Endothelial cell (in vitro differentiated cells): Measurements from ENCODE around the gene GPR137C. TPM values are rescaled to one million over a fixed set of nuclear protein-coding genes. Genes with fewer than 3 reads are reported as not detected.

ENCODE experiments used
- DNase-seq: peaks from one replicate; pipeline ENCODE4 v3.0.0; 2021; ENCODE audit warnings: low spot score
- H3K27ac Mint-ChIP-seq: one replicate; pipeline ENCODE4 v1.8.0; 2021; ENCODE audit warnings: mixed read lengths, inconsistent platforms; ENCODE audit not compliant: unreplicated experiment
- H3K27me3 Mint-ChIP-seq: one replicate; pipeline ENCODE4 v1.8.0; 2021; ENCODE audit warnings: mild to moderate bottlenecking, moderate library complexity, mixed read lengths, inconsistent platforms; ENCODE audit not compliant: unreplicated experiment
- H3K36me3 Mint-ChIP-seq: one replicate; pipeline ENCODE4 v1.8.0; 2021; ENCODE audit warnings: mild to moderate bottlenecking, low read depth, mixed read lengths, inconsistent platforms; ENCODE audit not compliant: unreplicated experiment
- H3K4me1 Mint-ChIP-seq: one replicate; pipeline ENCODE4 v1.8.0; 2021; ENCODE audit warnings: mild to moderate bottlenecking, mixed read lengths, inconsistent platforms; ENCODE audit not compliant: unreplicated experiment
- H3K4me3 Mint-ChIP-seq: one replicate; pipeline ENCODE4 v1.8.0; 2021; ENCODE audit warnings: mild to moderate bottlenecking, mixed read lengths, inconsistent platforms; ENCODE audit not compliant: unreplicated experiment
- H3K9me3 Mint-ChIP-seq: one replicate; pipeline ENCODE4 v1.8.0; 2021; ENCODE audit warnings: mixed read lengths, inconsistent platforms; ENCODE audit not compliant: unreplicated experiment
- total RNA-seq: library from RNA; stranded (reverse); fragmentation: NEBNext Ultra II Directional; extraction: Animal tissue kit (Norgen Biotek cat#: 25700); gene quantifications from one replicate; pipeline ENCODE4 v1.2.1, GENCODE V29; 2021; ENCODE audit not compliant: unreplicated experiment
- TF ChIP-seq, protein P1 (sequence below): fragments of 200-600 bp; sonication (generic); IDR thresholded peaks from one replicate; pipeline ENCODE4 v1.5.0; 2021; ENCODE audit warnings: antibody characterized with exemption; ENCODE audit not compliant: unreplicated experiment

Gene GPR137C
- total RNA-seq, 1 donor from 2014 or later = 3.3 TPM

DNA sequence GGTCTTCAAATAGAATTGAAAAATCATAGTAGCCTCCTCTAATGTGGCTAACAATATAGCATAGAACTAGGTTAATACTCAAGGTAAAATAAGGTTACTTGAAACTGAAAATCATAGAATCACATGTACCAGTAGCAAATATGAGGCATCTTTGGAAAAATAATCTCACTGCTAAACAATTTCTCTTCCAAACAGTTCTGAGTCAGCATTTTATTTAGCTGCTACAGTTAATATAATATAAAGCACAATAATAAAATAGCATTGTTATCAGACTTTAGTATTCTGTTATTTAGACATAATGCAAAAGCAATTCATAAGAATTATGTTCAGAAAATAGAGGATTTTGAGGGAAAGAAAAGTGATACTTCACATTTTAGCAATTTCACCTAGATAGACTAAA, 107.7 kb downstream of the GPR137C start:
- H3K9me3 Mint-ChIP-seq = no peaks in the 10 kb centered on the region
- H3K36me3 Mint-ChIP-seq = no peaks in the 10 kb centered on the region
- no peak for DNase-seq
- H3K27me3 Mint-ChIP-seq = no peaks in the 10 kb centered on the region
- no peak overlapping the region for H3K27ac Mint-ChIP-seq
- no peak overlapping the region for H3K4me3 Mint-ChIP-seq
- TF ChIP-seq, protein P1, sequence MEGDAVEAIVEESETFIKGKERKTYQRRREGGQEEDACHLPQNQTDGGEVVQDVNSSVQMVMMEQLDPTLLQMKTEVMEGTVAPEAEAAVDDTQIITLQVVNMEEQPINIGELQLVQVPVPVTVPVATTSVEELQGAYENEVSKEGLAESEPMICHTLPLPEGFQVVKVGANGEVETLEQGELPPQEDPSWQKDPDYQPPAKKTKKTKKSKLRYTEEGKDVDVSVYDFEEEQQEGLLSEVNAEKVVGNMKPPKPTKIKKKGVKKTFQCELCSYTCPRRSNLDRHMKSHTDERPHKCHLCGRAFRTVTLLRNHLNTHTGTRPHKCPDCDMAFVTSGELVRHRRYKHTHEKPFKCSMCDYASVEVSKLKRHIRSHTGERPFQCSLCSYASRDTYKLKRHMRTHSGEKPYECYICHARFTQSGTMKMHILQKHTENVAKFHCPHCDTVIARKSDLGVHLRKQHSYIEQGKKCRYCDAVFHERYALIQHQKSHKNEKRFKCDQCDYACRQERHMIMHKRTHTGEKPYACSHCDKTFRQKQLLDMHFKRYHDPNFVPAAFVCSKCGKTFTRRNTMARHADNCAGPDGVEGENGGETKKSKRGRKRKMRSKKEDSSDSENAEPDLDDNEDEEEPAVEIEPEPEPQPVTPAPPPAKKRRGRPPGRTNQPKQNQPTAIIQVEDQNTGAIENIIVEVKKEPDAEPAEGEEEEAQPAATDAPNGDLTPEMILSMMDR = no peak
- H3K4me1 Mint-ChIP-seq = no peaks in the 10 kb centered on the region

DNA sequence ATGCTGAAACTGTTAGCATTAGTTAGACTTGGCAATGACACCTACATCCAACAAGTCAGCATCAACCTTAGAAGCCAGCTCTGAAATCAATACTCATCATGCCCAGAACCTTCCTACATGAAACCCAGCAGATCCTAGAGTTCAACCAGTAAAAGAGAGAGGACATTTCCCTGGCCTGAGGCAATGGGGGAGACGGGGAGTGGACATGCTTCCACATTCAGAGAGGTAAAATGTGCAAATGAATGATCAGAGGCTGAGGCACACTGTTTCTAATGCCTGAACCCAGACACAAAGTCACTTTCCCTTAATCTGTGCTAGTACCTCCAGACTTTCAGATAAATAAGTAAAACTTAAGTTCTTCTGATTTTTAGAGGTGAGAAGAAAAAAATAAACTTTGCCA, 108.2 kb downstream of the GPR137C start:
- Mint-ChIP-seq H3K27ac (no peak overlapping the region), H3K4me1 (no peaks in the 10 kb centered on the region), H3K4me3 (no peak overlapping the region), H3K27me3 (no peaks in the 10 kb centered on the region), H3K9me3 (no peaks in the 10 kb centered on the region), H3K36me3 (no peaks in the 10 kb centered on the region)
- no peak for DNase-seq
- TF ChIP-seq, protein P1 = no peak

DNA sequence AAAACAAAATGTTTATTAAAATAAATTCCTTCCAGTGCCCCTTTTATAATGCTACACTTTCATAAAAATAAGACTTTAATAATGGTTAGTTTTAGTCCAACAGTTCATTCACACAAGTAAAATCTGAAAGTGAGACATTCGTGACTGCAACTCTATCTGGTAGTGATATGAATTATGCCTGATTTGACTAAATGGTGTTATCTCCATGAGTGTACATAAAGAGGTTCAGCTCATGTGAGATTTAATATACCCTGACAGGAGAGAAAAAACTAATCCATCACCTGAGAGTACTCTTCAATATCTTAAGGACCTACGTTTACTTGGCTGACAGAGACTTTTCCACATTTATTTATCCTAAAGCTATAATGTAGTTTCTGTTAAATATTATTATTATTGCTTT, 108.7 kb downstream of the GPR137C start:
- TF ChIP-seq, protein P1 = no peak
- Mint-ChIP-seq H3K27ac (no peak overlapping the region), H3K4me3 (no peak overlapping the region), H3K36me3 (no peaks in the 10 kb centered on the region), H3K27me3 (no peaks in the 10 kb centered on the region), H3K4me1 (no peaks in the 10 kb centered on the region), H3K9me3 (no peaks in the 10 kb centered on the region)
- DNase-seq = no peak

DNA sequence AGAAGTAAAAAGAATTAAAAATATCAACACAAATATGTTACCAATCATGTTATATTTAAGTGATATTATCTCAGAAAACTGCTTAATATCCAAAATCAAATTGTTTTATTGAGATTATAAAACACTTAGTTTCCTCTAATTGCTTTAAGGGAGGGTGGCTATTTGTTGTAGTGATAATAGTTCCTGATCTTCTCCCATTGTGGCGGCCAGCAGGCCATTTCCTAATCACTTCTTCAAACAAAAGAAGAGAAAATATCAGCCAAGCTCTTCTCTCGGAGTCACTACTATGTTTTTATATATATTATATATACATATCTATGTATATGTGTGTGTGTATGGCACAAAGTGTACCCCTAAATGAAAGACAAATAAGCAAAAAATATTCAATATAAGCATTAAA, 111.2 kb downstream of the GPR137C start:
- DNase-seq = no peak
- TF ChIP-seq, protein P1 = no peak
- no peak overlapping the region for H3K4me3 Mint-ChIP-seq
- H3K4me1 Mint-ChIP-seq = no peaks in the 10 kb centered on the region
- H3K36me3 Mint-ChIP-seq = no peaks in the 10 kb centered on the region
- H3K27me3 Mint-ChIP-seq = no peaks in the 10 kb centered on the region
- H3K27ac Mint-ChIP-seq = no peak overlapping the region
- H3K9me3 Mint-ChIP-seq = no peaks in the 10 kb centered on the region

DNA sequence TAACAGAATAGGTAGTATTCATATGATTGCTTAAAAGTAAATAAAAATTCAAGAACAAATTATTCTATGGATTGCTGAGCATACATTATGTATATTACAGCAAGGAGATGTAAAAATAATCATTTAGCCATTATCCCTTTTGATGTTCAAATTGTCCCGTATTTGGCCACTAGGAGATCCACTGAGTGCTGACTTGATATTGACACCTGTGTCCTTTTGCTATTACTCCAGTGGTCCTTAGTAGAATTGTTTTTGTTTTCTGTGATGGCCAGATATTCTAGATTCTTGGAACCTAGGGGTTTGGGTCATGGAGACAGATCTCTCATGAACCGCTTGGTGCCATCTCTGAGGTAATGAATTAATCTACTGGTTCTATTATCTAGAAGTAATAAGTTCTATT, 126.0 kb downstream of the GPR137C start:
- Mint-ChIP-seq H3K27me3 (no peaks in the 10 kb centered on the region), H3K4me3 (no peak overlapping the region), H3K36me3 (no peaks in the 10 kb centered on the region), H3K4me1 (no peaks in the 10 kb centered on the region), H3K9me3 (no peaks in the 10 kb centered on the region), H3K27ac (no peak overlapping the region)
- TF ChIP-seq, protein P1 = peak; percentile 60
- no peak for DNase-seq
